ENCODE data around the gene PTPN11.

DNA sequence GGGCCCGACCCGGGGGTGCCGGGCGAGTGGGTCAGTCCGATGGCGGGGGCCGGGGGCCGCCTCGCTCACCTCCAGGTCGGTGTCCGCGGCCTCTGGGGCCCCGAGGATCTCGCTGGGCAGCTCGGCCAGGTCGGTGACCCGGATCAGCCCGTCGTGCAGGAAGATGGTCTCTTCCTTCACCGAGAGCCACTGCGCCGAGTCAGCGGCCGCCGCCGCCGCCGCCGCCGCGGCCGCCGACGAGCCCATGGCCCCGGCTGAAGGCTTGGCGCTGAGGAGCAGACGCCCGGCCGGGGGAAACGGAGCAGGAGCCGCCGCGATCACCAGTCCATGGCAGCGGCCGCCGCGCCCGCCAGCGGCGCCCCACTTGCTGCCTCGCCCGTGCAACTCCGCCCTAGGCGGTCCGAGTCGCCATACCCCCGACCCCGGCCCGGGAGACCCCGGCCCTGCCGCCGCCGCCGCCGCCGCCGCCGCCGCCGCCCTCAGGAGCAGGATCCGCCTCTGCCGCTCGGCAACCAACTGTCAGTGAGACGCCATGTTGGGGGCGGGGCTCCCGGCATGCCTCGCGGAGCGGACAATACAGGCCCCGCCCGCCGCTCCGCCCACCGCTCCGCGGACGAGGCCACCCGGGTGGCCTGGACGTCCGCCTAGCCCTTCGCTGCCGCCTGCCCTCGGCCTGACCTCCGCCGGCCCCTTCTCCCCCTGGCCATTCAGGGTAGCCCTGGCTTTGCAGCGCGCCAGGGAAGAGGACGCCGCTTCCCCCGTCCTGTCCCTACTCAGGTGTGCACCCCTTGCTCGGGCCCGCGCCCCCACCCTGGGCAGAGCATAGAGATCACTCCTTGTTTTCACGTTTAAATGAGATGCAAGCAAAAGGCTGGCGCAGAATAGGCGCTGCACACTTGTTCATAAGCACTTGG is 36.6 kb upstream of the PTPN11 start, which contains the start of gene HECTD4:
- TF ChIP-seq CTCF (IDR thresholded peaks at IDR 0.05) (no peak), POLR2A (IDR thresholded peaks at IDR 0.05) (peak in 3 of 4 donors; percentile 60 to 77 (median 70))

All from esophagus squamous epithelium (tissue), 4 donors.